NT2/D1 (cell line): ENCODE results near the gene SLC47A1.

Experiments used
- SUZ12 ChIP-seq: IDR thresholded peaks from 2 replicates; pipeline ENCODE4 v1.6.1; 2011; ENCODE audit not compliant: insufficient read length, insufficient read depth; ENCODE audit errors: extremely low read depth
- YY1 ChIP-seq: IDR thresholded peaks from 2 replicates; pipeline ENCODE4 v1.6.1; 2011; ENCODE audit not compliant: insufficient read length, insufficient read depth
- ZNF274 ChIP-seq: IDR thresholded peaks from 2 replicates; pipeline ENCODE4 v1.6.1; 2011; ENCODE audit warnings: mild to moderate bottlenecking, low read depth, low read length

DNA sequence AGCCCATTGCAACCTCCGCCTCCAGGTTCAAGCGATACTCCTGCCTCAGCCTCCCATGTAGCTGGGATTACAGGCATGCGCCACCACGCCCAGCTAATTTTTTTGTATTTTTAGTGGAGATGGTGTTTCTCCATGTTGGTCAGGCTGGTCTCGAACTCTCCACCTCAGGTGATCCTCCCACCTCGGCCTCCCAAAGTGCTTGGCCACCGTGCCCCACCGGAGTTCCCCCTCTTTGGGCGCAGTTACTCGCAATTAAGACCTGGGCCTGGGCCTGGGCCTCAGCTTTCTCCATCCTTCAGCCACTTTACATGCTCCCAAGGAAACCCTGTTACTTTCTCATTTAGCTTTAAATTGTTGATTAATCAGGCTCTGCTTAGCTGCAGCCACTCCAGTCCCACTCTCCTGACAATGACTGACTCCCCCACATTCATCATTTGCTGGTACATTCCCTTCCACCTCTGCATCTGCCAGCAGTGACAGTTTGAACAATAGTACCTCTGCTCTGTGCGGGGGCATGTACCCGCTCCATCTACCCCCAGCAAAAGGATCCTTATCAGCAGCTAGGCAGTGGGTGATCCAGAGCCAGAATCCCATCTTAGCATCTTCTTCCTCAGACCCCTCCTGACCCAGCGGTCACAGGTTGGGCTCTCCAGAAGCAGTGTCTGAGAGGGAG lies 47.2 kb upstream of the SLC47A1 start:
- TF ChIP-seq SUZ12 (no peak), ZNF274 (no peak), YY1 (no peak)
